ENCODE measurements around the gene KNCN. TPM values are rescaled to one million over a fixed set of nuclear protein-coding genes. Genes with fewer than 3 reads are reported as not detected.

The KNCN gene
- total RNA-seq, 4 donors from 2014 or later, result not detected

- Histone ChIP-seq H3K4me3 (no peak overlapping the region), H3K36me3 (no peaks in the 10 kb centered on the region), H3K27me3 (peaks cover 0 to 32% of the 10 kb centered on the region in 2 donors), H3K27ac (no peak overlapping the region), H3K9me3 (no peaks in the 10 kb centered on the region), H3K4me1 (peaks cover 0 to 11% (median 0%) of the 10 kb centered on the region in 4 donors)
- DNase-seq (ENCODE audit: low spot score in 2 of 2), result no peak
- TF ChIP-seq EP300 (IDR thresholded peaks at IDR 0.05), result no peak
- no peak for TF ChIP-seq CTCF (IDR thresholded peaks at IDR 0.05)
- TF ChIP-seq POLR2A (IDR thresholded peaks at IDR 0.05), result no peak
- 52 to 55% methylated on average over 4 of the region's 4 CpGs for WGBS, 2 donors
These were observed 33.4 kb downstream of the KNCN start for GRCh38 chr1:46517932-46518498.

- Histone ChIP-seq H3K4me3 (no peak overlapping the region), H3K36me3 (no peaks in the 10 kb centered on the region), H3K27me3 (peaks cover 0 to 38% of the 10 kb centered on the region in 2 donors), H3K4me1 (peaks cover 0 to 2% (median 0%) of the 10 kb centered on the region in 4 donors), H3K9me3 (no peaks in the 10 kb centered on the region), H3K27ac (no peak overlapping the region)
- 12 to 21% methylated on average over 8 to 9 of the region's 10 CpGs for WGBS, 2 donors
- DNase-seq (ENCODE audit: low spot score in 2 of 2), result no peak
- TF ChIP-seq CTCF (IDR thresholded peaks at IDR 0.05) (no peak), POLR2A (IDR thresholded peaks at IDR 0.05) (no peak), EP300 (IDR thresholded peaks at IDR 0.05) (no peak)
These were observed 34.3 kb downstream of the KNCN start for GRCh38 chr1:46517010-46517600.

- H3K4me1 ChIP-seq, result no peaks in the 10 kb centered on the region
- peaks cover 0 to 43% of the 10 kb centered on the region in 2 donors for H3K27me3 ChIP-seq
- no peak overlapping the region for H3K27ac ChIP-seq
- no peak for DNase-seq (ENCODE audit: low spot score in 2 of 2)
- 51 to 57% methylated on average over 12 of the region's 12 CpGs for WGBS, 2 donors
- no peaks in the 10 kb centered on the region for H3K9me3 ChIP-seq
- H3K36me3 ChIP-seq, result no peaks in the 10 kb centered on the region
- no peak overlapping the region for H3K4me3 ChIP-seq
- TF ChIP-seq CTCF (IDR thresholded peaks at IDR 0.05) (no peak), EP300 (IDR thresholded peaks at IDR 0.05) (no peak), POLR2A (IDR thresholded peaks at IDR 0.05) (no peak)
These were observed 35.1 kb downstream of the KNCN start for GRCh38 chr1:46516200-46516950.

DNA sequence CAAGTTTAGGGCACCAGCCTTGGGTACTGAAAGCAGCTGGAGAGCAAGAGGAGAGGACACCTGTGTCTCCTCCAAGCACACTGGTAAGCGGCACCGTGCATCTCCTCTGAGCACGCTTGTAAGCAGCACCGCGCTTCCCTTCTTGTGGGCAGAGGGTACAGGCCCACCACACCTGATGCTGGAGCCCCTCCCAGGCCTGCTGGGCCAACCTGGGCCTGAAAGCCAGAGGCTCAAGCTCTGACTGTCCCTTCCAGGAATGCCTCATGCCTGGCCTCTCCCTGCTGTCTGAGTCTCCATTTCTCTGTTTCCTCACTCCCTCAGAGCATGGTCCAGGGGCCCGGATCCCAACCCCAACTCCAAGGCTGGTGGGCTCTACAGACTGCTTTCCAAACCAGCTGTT is 35.9 kb downstream of the KNCN start:
- Histone ChIP-seq H3K27ac (no peak overlapping the region), H3K27me3 (peaks cover 0 to 41% of the 10 kb centered on the region in 2 donors), H3K9me3 (no peaks in the 10 kb centered on the region), H3K4me3 (no peak overlapping the region), H3K36me3 (no peaks in the 10 kb centered on the region), H3K4me1 (no peaks in the 10 kb centered on the region)
- TF ChIP-seq POLR2A (IDR thresholded peaks at IDR 0.05) (no peak), CTCF (IDR thresholded peaks at IDR 0.05) (no peak), EP300 (IDR thresholded peaks at IDR 0.05) (no peak)
- DNase-seq (ENCODE audit: low spot score in 2 of 2), result no peak
- WGBS, 2 donors, result 87 to 88% methylated on average over 4 to 6 of the region's 6 CpGs

- TF ChIP-seq POLR2A (IDR thresholded peaks at IDR 0.05) (no peak), EP300 (IDR thresholded peaks at IDR 0.05) (no peak), CTCF (IDR thresholded peaks at IDR 0.05) (no peak)
- no peak for DNase-seq (ENCODE audit: low spot score in 2 of 2)
- Histone ChIP-seq H3K4me3 (no peak overlapping the region), H3K4me1 (no peaks in the 10 kb centered on the region), H3K36me3 (no peaks in the 10 kb centered on the region), H3K27ac (no peak overlapping the region), H3K27me3 (peaks cover 0 to 36% of the 10 kb centered on the region in 2 donors), H3K9me3 (no peaks in the 10 kb centered on the region)
- WGBS, 2 donors, result 60 to 83% methylated on average over 5 of the region's 5 CpGs
These were observed 37.9 kb downstream of the KNCN start for GRCh38 chr1:46513536-46513935.
